Adrenal gland (tissue), 12 donors: Measurements from ENCODE around the gene ZNF445. TPM values are rescaled to one million over a fixed set of nuclear protein-coding genes. Genes with fewer than 3 reads are reported as not detected.
A peak's percentile ranks its signal among the peaks of the same experiment; 100 is the strongest.

Source experiments
- DNase-seq, 7 donors: peaks; one replicate each; pipeline ENCODE4 v3.0.0-alpha.2; 2019 to 2020
- H3K27ac ChIP-seq, 5 donors: fragments of 200-600 bp; sonication (generic) in 4 of 5; 1 replicate in 3 of 5; 2 replicates in 2 of 5; pipeline versions ENCODE4 v1.5.1 to v1.8.0; 2016 to 2020; ENCODE audit warnings: mild to moderate bottlenecking in 1 of 5
- H3K27me3 ChIP-seq: fragments of 200-600 bp; 2 replicates; pipeline ENCODE4 v1.8.0; 2021
- H3K36me3 ChIP-seq, 2 donors: fragments of 200-600 bp; replicated peaks in 1 of 2; 1 replicate in 1 of 2; 2 replicates in 1 of 2; pipeline versions ENCODE4 v1.5.1 to v1.8.0; 2018 to 2022
- H3K4me1 ChIP-seq, 2 donors: fragments of 200-600 bp; replicated peaks in 1 of 2; 1 replicate in 1 of 2; 2 replicates in 1 of 2; pipeline versions ENCODE4 v1.5.1 to v1.8.0; 2018 to 2021
- H3K4me3 ChIP-seq, 4 donors: fragments of 200-600 bp; sonication (generic) in 3 of 4; one replicate each; pipeline ENCODE4 v1.5.1; 2016 to 2018
- H3K9me3 ChIP-seq, 3 donors: fragments of 200-600 bp; sonication (generic) in 1 of 3; replicated peaks in 1 of 3; 1 replicate in 2 of 3; 2 replicates in 1 of 3; pipeline versions ENCODE4 v1.5.1 to v1.8.0; 2016 to 2021
- CTCF ChIP-seq, 6 experiments: fragments of 450-650 bp in 4 of 6; fragments of 200-600 bp in 2 of 6; sonication (generic) in 1 of 6; IDR thresholded peaks; 1 replicate in 5 of 6; 2 replicates in 1 of 6; pipeline versions ENCODE4 v1.5.1 to v1.8.0; 2016 to 2021; ENCODE audit warnings: antibody characterized with exemption in 6 of 6, mild to moderate bottlenecking in 2 of 6, moderate library complexity in 1 of 6
- POLR2A ChIP-seq, 2 donors: fragments of 450-650 bp; IDR thresholded peaks; one replicate each; pipeline ENCODE4 v1.6.1; 2017; ENCODE audit warnings: antibody characterized with exemption in 2 of 2, mild to moderate bottlenecking in 2 of 2, moderate library complexity in 1 of 2
- WGBS, 4 donors: extraction: QIAGEN DNeasy Blood & Tissue Kit in 2 of 4; methylation state at CpG; one replicate each; pipeline versions ENCODE4 v1.1.5 to v1.1.7; 2013 to 2017; 5-methylcytosine and 5-hydroxymethylcytosine counted together
- intact Hi-C, 2 donors: fragments of 100-400 bp; cut with DNase I; formaldehyde crosslinking; loops; one replicate each; pipeline versions ENCODE4 v1.14.1 to v1.15.0; 2022 to 2023
- polyA plus RNA-seq, 3 donors: library from polyadenylated mRNA; stranded (reverse); fragments of 200-250 nt in 2 of 3; fragments of 350-450 nt in 1 of 3; fragmentation: Illumina TruSeq in 1 of 3; extraction: RNeasy Lipid Tissue Mini Kit (QIAGEN cat#74804) in 1 of 3; gene quantifications; one replicate each; pipeline ENCODE4 v1.2.3, GENCODE V29; 2013 to 2014
- total RNA-seq, 9 donors: library from RNA; depleted of rRNA in 4 of 9; stranded (reverse); fragments of >200 nt in 4 of 9; fragments of 120-200 nt in 1 of 9; fragmentation: NEBNext Ultra II Directional in 1 of 9; extraction: Animal tissue kit (Norgen Biotek cat#: 25700) in 1 of 9; gene quantifications; one replicate each; pipeline versions ENCODE4 v1.1.0 to v1.2.4, GENCODE V29; 2013 to 2023
- donor health status: healthy with polysubstance abuse.
- donor health status: Bipolar disorder and iron deficiency.
- donor health status: DM: yes; HTN: yes; CAD: no.
- donor health status: DM: no; HTN: no; CAD: no.
- donor health status: DM: no; HTN: no; CAD: no.
- donor health status: DM: yes; HTN: yes; CAD: no.

ZNF445 gene
- total and polyA plus RNA-seq, 12 donors: 2.6 to 21.1 (median 8.1) TPM

DNA sequence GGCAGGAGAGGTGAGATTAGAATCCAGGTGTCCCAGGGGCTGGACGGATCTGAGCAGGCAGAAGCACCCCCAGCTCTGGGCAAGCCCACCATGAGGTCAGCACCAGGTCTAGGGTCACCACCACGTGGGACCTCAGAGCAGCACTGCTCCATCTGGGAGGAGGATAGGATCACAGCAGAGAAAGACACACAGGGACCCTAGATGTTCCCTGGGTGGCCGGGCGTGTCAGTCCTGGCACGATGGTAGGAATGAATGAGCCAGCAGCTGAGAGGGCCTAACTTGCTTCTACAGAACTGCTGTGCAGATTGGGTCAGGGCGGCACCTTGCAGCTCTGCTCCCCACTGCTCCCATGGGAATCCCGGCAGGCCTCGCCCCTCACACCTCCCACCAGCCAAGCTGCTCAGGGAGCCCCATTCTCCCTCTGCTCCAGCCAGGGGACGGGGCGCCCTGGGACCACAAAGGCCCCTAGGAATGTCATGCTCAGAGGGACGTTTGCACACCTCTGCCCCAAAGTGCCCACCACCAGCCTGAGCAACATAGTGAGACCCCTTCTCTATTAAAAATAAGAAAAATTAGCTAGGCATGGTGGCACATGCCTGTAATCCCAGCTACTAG is 66.3 kb downstream of the ZNF445 start:
- DNase-seq: peak in 1 of 7 donors; percentile 39
- 84 to 92% (median 88%) methylated on average over 7 to 11 of the region's 11 CpGs for WGBS, 4 donors

DNA sequence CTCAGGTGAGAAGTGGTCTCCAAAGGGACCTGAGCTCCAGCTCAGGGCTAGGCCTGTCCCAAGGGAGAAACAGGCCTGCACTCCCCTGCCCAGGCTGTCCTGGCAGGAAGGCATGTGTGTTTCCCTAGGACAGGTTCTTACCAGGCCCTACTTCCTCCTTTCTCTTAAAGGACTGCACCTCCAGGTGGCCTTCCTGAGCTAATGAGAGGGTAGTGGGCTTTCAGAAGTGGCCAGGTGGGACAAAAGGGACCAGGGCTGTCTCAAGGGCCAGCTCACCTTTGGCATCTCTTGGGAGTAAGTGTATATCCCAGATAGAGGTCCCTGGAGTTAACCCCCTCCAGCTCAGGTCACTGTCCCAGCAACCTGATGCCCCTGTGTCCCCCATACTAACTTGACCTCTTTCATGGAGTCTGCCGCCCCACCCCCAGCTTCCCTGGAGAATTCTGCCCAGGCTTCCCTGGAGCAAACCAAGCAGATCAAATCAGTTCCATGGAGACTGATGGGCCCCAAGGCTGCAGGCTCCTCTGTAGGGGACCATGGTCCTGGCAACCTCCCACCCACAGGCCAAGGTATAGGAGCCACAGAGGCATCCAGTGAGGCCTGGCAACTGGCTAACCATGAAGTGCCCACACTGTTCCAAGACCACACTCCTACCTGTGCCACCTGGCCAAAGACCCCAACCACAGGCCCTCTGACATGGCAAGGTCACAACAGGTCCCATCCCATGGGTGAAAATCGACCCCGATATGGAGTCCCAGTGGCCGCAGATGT is 67.6 kb downstream of the ZNF445 start:
- whole genome bisulfite sequencing, 4 donors: 74 to 100% (median 91%) methylated on average over 3 to 4 of the region's 4 CpGs
- DNase-seq: peak in 1 of 7 donors; percentile 37
- H3K27ac ChIP-seq: no peak overlapping the region
- no peaks in the 10 kb centered on the region for H3K4me1 ChIP-seq
- no peaks in the 10 kb centered on the region for H3K9me3 ChIP-seq
- no peak overlapping the region for H3K4me3 ChIP-seq
- no peak for TF ChIP-seq POLR2A (IDR thresholded peaks at IDR 0.05)
- TF ChIP-seq CTCF (IDR thresholded peaks at IDR 0.05): no peak
- H3K36me3 ChIP-seq: no peaks in the 10 kb centered on the region
- H3K27me3 ChIP-seq: no peaks in the 10 kb centered on the region
- intact Hi-C loops: no loop called here

More for the DNA sequence above, 66.3 kb downstream of the ZNF445 start:
- Histone ChIP-seq H3K9me3 (no peaks in the 10 kb centered on the region), H3K36me3 (no peaks in the 10 kb centered on the region), H3K27ac (no peak overlapping the region), H3K4me3 (no peak overlapping the region), H3K4me1 (no peaks in the 10 kb centered on the region), H3K27me3 (no peaks in the 10 kb centered on the region)
- intact Hi-C loops: no loop called here
- TF ChIP-seq POLR2A (IDR thresholded peaks at IDR 0.05) (no peak), CTCF (IDR thresholded peaks at IDR 0.05) (no peak)

DNA sequence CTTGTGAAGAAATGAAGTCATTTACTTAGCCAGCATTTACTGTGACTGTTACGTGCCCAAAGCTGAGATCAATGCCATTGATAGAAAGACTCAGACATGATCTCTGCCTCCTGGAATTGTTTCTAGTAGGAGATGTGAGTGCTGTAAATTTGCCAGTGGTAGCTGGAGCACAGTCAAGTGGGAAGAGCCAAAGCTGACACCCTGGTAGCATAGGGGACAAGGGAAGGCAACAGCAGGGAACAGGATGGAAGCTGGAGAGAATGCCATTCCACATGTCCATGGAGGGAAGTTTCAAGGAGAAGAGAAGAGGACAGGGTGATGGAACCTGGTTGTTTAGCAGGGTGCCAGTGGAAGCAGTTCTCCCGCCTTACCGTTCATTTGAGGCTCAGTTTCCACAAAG is 74.9 kb downstream of the ZNF445 start:
- Histone ChIP-seq H3K9me3 (no peaks in the 10 kb centered on the region), H3K27ac (no peak overlapping the region), H3K36me3 (peaks cover 0 to 5% of the 10 kb centered on the region in 2 donors), H3K27me3 (no peaks in the 10 kb centered on the region), H3K4me3 (no peak overlapping the region), H3K4me1 (no peaks in the 10 kb centered on the region)
- no peak for TF ChIP-seq CTCF (IDR thresholded peaks at IDR 0.05)
- WGBS, 4 donors: 95 to 99% (median 96%) methylated on average over 3 of the region's 3 CpGs
- intact Hi-C loops: no loop called here
- no peak for DNase-seq

GRCh38 chr3:44400771-44401170 is 76.7 kb downstream of the ZNF445 start:
- intact Hi-C loops: no loop called here
- Histone ChIP-seq H3K4me1 (no peaks in the 10 kb centered on the region), H3K4me3 (no peak overlapping the region), H3K9me3 (no peaks in the 10 kb centered on the region), H3K27ac (no peak overlapping the region), H3K27me3 (no peaks in the 10 kb centered on the region), H3K36me3 (peaks cover 0 to 5% of the 10 kb centered on the region in 2 donors)
- no peak for TF ChIP-seq POLR2A (IDR thresholded peaks at IDR 0.05)
- no peak for TF ChIP-seq CTCF (IDR thresholded peaks at IDR 0.05)
- DNase-seq: no peak
- WGBS, 4 donors: 55 to 75% (median 70%) methylated on average over 2 of the region's 2 CpGs
